H1 (cell line): ENCODE results near the gene EMC6. TPM values are rescaled to one million over a fixed set of nuclear protein-coding genes. Genes with fewer than 3 reads are reported as not detected.

Experiments used
- CBX5 ChIP-seq: fragments of 300-800, 300-1000 bp; sonication (generic); IDR thresholded peaks from 2 replicates; pipeline ENCODE4 v1.7.1; 2016; ENCODE audit warnings: antibody characterized with exemption, low read length, low read depth
- EZH2 ChIP-seq: fragments of 200-600 bp; sonication (generic); IDR thresholded peaks from 2 replicates; pipeline ENCODE4 v1.7.1; 2012; ENCODE audit warnings: low read depth, mild to moderate bottlenecking, moderate library complexity, low read length, inconsistent platforms; ENCODE audit not compliant: severe bottlenecking
- GABPA ChIP-seq: IDR thresholded peaks from 2 replicates; pipeline ENCODE4 v1.6.1; 2011; ENCODE audit warnings: mild to moderate bottlenecking, low read length, moderate library complexity, borderline replicate concordance; ENCODE audit not compliant: insufficient read depth
- HDAC6 ChIP-seq: IDR thresholded peaks from one replicate; pipeline ENCODE4 v1.7.1; 2012; ENCODE audit warnings: low read depth, mild to moderate bottlenecking, inconsistent platforms, low read length, moderate library complexity
- KDM1A ChIP-seq: fragments of 200-600, 300-600 bp; sonication (generic); IDR thresholded peaks from 2 replicates; pipeline ENCODE4 v1.7.1; 2016; ENCODE audit warnings: mild to moderate bottlenecking, low read length, borderline replicate concordance
- RBBP5 ChIP-seq: IDR thresholded peaks from 2 replicates; pipeline ENCODE4 v1.7.1; 2012; ENCODE audit warnings: low read depth, mild to moderate bottlenecking, inconsistent platforms, low read length, moderate library complexity, borderline replicate concordance
- ZNF274 ChIP-seq: IDR thresholded peaks from 2 replicates; pipeline ENCODE4 v1.7.0; 2012; ENCODE audit warnings: low read length, borderline replicate concordance; ENCODE audit errors: extremely low read depth
- polyA plus RNA-seq, 7 experiments: library from polyadenylated mRNA; depleted of rRNA in 3 of 7; stranded (reverse) in 5 of 7; unstranded in 2 of 7; fragments of >200 nt in 5 of 7; fragments of 200-250 nt in 2 of 7; gene quantifications; 1 replicate in 5 of 7; 2 replicates in 1 of 7; 4 replicates in 1 of 7; pipeline versions ENCODE4 v1.2.1 to v1.2.3, GENCODE V29; 2011 to 2013; ENCODE audit warnings: missing spikeins in 2 of 7, mixed read lengths in 2 of 7
- total RNA-seq: library from RNA; stranded (reverse); fragmentation: NEBNext Ultra II Directional; extraction: Animal tissue kit (Norgen Biotek cat#: 25700); gene quantifications from 2 replicates; pipeline ENCODE4 v1.2.1, GENCODE V29; 2021
- TF ChIP-seq, protein P1 (sequence below): fragments of 300-600 bp; sonication (generic); IDR thresholded peaks from 2 replicates; pipeline ENCODE4 v1.7.1; 2012; ENCODE audit warnings: low read length, moderate library complexity, mild to moderate bottlenecking, inconsistent platforms; ENCODE audit not compliant: insufficient replicate concordance
- TF ChIP-seq, protein P2 (sequence below): IDR thresholded peaks from 2 replicates; pipeline ENCODE4 v1.6.1; 2011; ENCODE audit warnings: low read length, improper control_type of control experiment
- TF ChIP-seq, protein P3 (sequence below): IDR thresholded peaks from 2 replicates; pipeline ENCODE4 v1.6.1; 2012; ENCODE audit warnings: inconsistent platforms

Gene EMC6
- total and polyA plus RNA-seq, 2 of the 8 experiments (the other 6 are each of a cell fraction or from before 2014, with no cell fraction given): 81.5 to 193 TPM

DNA sequence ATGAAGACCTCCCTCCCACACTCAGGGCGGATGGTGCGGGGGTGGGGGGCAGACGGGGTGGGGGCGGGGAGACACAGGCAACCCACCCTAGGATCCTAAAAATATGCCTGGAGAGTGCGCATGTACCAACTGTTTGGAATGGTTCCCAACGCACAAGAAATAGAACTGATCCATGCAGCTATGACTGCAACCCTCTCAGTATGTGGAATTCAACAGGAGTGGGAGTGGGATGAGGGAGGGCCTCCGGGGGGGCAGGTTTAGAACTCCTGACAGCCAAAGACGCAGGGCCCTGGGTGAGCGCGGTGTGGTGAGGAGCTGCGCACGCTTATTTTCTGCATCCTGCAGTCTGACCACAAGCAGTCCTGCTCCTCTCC is 28.5 kb downstream of the EMC6 start (continued):
- TF ChIP-seq, protein P1, sequence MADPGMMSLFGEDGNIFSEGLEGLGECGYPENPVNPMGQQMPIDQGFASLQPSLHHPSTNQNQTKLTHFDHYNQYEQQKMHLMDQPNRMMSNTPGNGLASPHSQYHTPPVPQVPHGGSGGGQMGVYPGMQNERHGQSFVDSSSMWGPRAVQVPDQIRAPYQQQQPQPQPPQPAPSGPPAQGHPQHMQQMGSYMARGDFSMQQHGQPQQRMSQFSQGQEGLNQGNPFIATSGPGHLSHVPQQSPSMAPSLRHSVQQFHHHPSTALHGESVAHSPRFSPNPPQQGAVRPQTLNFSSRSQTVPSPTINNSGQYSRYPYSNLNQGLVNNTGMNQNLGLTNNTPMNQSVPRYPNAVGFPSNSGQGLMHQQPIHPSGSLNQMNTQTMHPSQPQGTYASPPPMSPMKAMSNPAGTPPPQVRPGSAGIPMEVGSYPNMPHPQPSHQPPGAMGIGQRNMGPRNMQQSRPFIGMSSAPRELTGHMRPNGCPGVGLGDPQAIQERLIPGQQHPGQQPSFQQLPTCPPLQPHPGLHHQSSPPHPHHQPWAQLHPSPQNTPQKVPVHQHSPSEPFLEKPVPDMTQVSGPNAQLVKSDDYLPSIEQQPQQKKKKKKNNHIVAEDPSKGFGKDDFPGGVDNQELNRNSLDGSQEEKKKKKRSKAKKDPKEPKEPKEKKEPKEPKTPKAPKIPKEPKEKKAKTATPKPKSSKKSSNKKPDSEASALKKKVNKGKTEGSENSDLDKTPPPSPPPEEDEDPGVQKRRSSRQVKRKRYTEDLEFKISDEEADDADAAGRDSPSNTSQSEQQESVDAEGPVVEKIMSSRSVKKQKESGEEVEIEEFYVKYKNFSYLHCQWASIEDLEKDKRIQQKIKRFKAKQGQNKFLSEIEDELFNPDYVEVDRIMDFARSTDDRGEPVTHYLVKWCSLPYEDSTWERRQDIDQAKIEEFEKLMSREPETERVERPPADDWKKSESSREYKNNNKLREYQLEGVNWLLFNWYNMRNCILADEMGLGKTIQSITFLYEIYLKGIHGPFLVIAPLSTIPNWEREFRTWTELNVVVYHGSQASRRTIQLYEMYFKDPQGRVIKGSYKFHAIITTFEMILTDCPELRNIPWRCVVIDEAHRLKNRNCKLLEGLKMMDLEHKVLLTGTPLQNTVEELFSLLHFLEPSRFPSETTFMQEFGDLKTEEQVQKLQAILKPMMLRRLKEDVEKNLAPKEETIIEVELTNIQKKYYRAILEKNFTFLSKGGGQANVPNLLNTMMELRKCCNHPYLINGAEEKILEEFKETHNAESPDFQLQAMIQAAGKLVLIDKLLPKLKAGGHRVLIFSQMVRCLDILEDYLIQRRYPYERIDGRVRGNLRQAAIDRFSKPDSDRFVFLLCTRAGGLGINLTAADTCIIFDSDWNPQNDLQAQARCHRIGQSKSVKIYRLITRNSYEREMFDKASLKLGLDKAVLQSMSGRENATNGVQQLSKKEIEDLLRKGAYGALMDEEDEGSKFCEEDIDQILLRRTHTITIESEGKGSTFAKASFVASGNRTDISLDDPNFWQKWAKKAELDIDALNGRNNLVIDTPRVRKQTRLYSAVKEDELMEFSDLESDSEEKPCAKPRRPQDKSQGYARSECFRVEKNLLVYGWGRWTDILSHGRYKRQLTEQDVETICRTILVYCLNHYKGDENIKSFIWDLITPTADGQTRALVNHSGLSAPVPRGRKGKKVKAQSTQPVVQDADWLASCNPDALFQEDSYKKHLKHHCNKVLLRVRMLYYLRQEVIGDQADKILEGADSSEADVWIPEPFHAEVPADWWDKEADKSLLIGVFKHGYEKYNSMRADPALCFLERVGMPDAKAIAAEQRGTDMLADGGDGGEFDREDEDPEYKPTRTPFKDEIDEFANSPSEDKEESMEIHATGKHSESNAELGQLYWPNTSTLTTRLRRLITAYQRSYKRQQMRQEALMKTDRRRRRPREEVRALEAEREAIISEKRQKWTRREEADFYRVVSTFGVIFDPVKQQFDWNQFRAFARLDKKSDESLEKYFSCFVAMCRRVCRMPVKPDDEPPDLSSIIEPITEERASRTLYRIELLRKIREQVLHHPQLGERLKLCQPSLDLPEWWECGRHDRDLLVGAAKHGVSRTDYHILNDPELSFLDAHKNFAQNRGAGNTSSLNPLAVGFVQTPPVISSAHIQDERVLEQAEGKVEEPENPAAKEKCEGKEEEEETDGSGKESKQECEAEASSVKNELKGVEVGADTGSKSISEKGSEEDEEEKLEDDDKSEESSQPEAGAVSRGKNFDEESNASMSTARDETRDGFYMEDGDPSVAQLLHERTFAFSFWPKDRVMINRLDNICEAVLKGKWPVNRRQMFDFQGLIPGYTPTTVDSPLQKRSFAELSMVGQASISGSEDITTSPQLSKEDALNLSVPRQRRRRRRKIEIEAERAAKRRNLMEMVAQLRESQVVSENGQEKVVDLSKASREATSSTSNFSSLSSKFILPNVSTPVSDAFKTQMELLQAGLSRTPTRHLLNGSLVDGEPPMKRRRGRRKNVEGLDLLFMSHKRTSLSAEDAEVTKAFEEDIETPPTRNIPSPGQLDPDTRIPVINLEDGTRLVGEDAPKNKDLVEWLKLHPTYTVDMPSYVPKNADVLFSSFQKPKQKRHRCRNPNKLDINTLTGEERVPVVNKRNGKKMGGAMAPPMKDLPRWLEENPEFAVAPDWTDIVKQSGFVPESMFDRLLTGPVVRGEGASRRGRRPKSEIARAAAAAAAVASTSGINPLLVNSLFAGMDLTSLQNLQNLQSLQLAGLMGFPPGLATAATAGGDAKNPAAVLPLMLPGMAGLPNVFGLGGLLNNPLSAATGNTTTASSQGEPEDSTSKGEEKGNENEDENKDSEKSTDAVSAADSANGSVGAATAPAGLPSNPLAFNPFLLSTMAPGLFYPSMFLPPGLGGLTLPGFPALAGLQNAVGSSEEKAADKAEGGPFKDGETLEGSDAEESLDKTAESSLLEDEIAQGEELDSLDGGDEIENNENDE: no peak
- TF ChIP-seq, protein P2, sequence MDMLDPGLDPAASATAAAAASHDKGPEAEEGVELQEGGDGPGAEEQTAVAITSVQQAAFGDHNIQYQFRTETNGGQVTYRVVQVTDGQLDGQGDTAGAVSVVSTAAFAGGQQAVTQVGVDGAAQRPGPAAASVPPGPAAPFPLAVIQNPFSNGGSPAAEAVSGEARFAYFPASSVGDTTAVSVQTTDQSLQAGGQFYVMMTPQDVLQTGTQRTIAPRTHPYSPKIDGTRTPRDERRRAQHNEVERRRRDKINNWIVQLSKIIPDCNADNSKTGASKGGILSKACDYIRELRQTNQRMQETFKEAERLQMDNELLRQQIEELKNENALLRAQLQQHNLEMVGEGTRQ: no peak
- TF ChIP-seq KDM1A (no peak), CBX5 (no peak), HDAC6 (no peak), EZH2 (no peak), GABPA (no peak), RBBP5 (no peak), ZNF274 (no peak)
- TF ChIP-seq, protein P3, sequence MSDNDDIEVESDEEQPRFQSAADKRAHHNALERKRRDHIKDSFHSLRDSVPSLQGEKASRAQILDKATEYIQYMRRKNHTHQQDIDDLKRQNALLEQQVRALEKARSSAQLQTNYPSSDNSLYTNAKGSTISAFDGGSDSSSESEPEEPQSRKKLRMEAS: no peak
